ENCODE results near the gene MOB3B. TPM values are rescaled to one million over a fixed set of nuclear protein-coding genes. Genes with fewer than 3 reads are reported as not detected.
A peak's percentile ranks its signal among the peaks of the same experiment; 100 is the strongest.

Gene MOB3B
- total and polyA plus RNA-seq, 10 of the 15 experiments (the other 5 are each of a cell fraction or from before 2014, with no cell fraction given): 0.44 to 2.7 (median 0.91) TPM

DNA sequence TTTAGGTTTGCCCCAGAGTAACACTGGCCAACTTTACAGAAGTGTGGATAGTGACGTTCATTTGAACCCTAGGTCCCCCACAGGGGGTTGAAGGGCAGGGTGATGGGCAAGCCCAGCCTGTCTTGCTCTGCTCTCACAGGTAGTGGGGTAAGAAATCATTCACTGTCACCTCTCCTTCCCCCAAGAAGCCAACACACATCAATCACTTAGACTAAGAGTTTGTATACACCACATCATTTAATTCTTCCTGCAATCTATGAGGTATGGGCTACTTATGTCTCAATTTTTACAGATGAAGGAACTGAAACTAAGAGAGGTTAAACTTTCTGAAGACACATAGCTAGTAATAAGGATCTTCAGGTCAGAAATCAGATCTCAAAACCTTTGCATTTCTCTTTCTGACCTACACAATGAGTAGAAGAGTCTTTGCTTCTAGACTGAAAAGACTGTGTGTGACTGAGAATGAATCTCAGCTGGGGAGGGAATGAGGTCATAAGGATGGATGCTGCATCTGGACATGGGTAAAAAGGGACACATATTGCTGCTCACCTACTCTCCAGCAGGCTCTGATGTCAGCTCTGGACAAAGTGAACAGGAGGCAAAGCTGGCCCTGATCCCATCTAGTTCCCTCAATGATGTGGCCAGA, 151.7 kb downstream of the MOB3B start (continued):
- TF ChIP-seq SKIL (IDR thresholded peaks at IDR 0.05; ENCODE audit: low read depth, poor library complexity, severe bottlenecking) (peak; percentile 58), STAT3 (IDR thresholded peaks at IDR 0.05; ENCODE audit: low read depth, low read length) (no peak), JUNB (IDR thresholded peaks at IDR 0.05) (peak; percentile 71), ATF3 (IDR thresholded peaks at IDR 0.05; ENCODE audit: borderline replicate concordance, extremely low read depth, low read depth, low read length) (no peak), SMARCA5 (IDR thresholded peaks at IDR 0.05) (no peak), KDM1A (IDR thresholded peaks at IDR 0.05; ENCODE audit: borderline replicate concordance) (no peak), ZNF207 (IDR thresholded peaks at IDR 0.05; ENCODE audit: borderline replicate concordance) (no peak), BACH1 (IDR thresholded peaks at IDR 0.05; ENCODE audit: borderline replicate concordance) (no peak), ESRRA (IDR thresholded peaks at IDR 0.05; ENCODE audit: low read length) (no peak; the same call in 1 of the 2 replicates), SIX5 (IDR thresholded peaks at IDR 0.05; ENCODE audit: low read depth, low read length, severe bottlenecking) (no peak), NRF1 (conservative IDR thresholded peaks at IDR 0.05; ENCODE audit: low read depth, low read length) (no peak), PBX3 (IDR thresholded peaks at IDR 0.05; ENCODE audit: insufficient replicate concordance, low read depth, low read length) (peak; percentile 90), TAF1 (IDR thresholded peaks at IDR 0.05; ENCODE audit: borderline replicate concordance, low read depth, low read length) (no peak), TARDBP (IDR thresholded peaks at IDR 0.05; ENCODE audit: borderline replicate concordance) (no peak), RELB (IDR thresholded peaks at IDR 0.05; ENCODE audit: low read depth) (0 out of 2 replicates have a peak, but pooled peaks have one; percentile 28), FOS (IDR thresholded peaks at IDR 0.05; ENCODE audit: borderline replicate concordance, extremely low read depth, insufficient read length) (no peak), MLLT1 (IDR thresholded peaks at IDR 0.05) (peak; percentile 100), CEBPB (IDR thresholded peaks at IDR 0.05; ENCODE audit: borderline replicate concordance in 1 of 2, low read depth in 2 of 2, low read length in 2 of 2) (no peak), YBX1 (IDR thresholded peaks at IDR 0.05) (no peak), NFXL1 (IDR thresholded peaks at IDR 0.05; ENCODE audit: borderline replicate concordance) (no peak)
- TF ChIP-seq, protein P1, sequence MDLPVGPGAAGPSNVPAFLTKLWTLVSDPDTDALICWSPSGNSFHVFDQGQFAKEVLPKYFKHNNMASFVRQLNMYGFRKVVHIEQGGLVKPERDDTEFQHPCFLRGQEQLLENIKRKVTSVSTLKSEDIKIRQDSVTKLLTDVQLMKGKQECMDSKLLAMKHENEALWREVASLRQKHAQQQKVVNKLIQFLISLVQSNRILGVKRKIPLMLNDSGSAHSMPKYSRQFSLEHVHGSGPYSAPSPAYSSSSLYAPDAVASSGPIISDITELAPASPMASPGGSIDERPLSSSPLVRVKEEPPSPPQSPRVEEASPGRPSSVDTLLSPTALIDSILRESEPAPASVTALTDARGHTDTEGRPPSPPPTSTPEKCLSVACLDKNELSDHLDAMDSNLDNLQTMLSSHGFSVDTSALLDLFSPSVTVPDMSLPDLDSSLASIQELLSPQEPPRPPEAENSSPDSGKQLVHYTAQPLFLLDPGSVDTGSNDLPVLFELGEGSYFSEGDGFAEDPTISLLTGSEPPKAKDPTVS (IDR thresholded peaks at IDR 0.05; ENCODE audit: low read depth, low read length): no peak

All from GM12878 (cell line).